HCT116 (cell line): ENCODE measurements around the gene FAM221B. TPM values are rescaled to one million over a fixed set of nuclear protein-coding genes. Genes with fewer than 3 reads are reported as not detected.

Experiments used
- ATAC-seq: fragments of 200-7000 bp; cut with Tn5 transposase; 2 replicates; pipeline ENCODE4 v1.9.1; 2020; ENCODE audit warnings: mild to moderate bottlenecking, moderate library complexity
- BruUV-seq: library from RNA; stranded (reverse); fragments of 400-500 nt; replicated peaks from 2 replicates; lab custom pipeline; 2021; lab: Mats Ljungman, UMichigan
- CTCF ChIA-PET: fragments of 300-600 bp; sonication (Branson Sonifier 250); formaldehyde crosslinking; loops from one replicate; lab custom pipeline; 2021; ENCODE audit warnings: antibody characterized with exemption; lab: Charles Lee
- POLR2A ChIA-PET: fragments of 300-600, 350-600 bp; sonication (Branson Sonifier 250); formaldehyde crosslinking; loops from one replicate; lab custom pipeline; 2021; ENCODE audit warnings: antibody characterized with exemption; lab: Charles Lee
- RAD21 ChIA-PET, 2 experiments: fragments of 300-600 bp; sonication (Branson Sonifier 250); formaldehyde crosslinking; loops; one replicate each; lab custom pipeline; 2023; ENCODE audit warnings: low total read pairs in 2 of 2; ENCODE audit not compliant: uncharacterized antibody in 2 of 2, unreplicated experiment in 2 of 2, low non-redundant PET in 1 of 2; lab: Charles Lee
- DNase-seq: peaks from one replicate; pipeline ENCODE4 v3.0.0-alpha.2; 2010; ENCODE audit warnings: low read depth, low spot score
- H2AFZ ChIP-seq: fragments of 200-600 bp; shearing (Covaris generic), sonication (generic); 2 replicates; pipeline ENCODE4 v1.6.1; 2017; ENCODE audit warnings: low read depth, mixed run types, mixed read lengths, antibody characterized with exemption, low read length; ENCODE audit not compliant: poor library complexity, severe bottlenecking
- H3K27ac ChIP-seq: 2 replicates; pipeline ENCODE4 v1.5.1; 2012; ENCODE audit warnings: low read depth, low read length
- H3K27me3 ChIP-seq: fragments of 200-600 bp; sonication (generic); 2 replicates; pipeline ENCODE4 v1.6.1; 2016; ENCODE audit warnings: mixed run types, low read length, mixed read lengths; ENCODE audit not compliant: insufficient read depth
- H3K36me3 ChIP-seq, 2 experiments: fragments of 200-500 bp in 1 of 2; fragments of 200-600 bp in 1 of 2; sonication (Bioruptor generic) in 1 of 2; sonication (generic) in 1 of 2; 2 replicates each; pipeline versions ENCODE4 v1.5.1 to v1.6.1; 2014 to 2016; ENCODE audit warnings: low read length in 2 of 2, inconsistent platforms in 1 of 2, mixed read lengths in 1 of 2, mixed run types in 1 of 2; ENCODE audit not compliant: insufficient read depth in 2 of 2, control insufficient read depth in 1 of 2
- H3K4me1 ChIP-seq, 2 experiments: fragments of 200-600 bp in 1 of 2; sonication (generic) in 1 of 2; 2 replicates each; pipeline versions ENCODE4 v1.5.1 to v1.6.1; 2012 to 2017; ENCODE audit warnings: low read length in 2 of 2, inconsistent platforms in 1 of 2, mild to moderate bottlenecking in 1 of 2, mixed read lengths in 1 of 2, mixed run types in 1 of 2, moderate library complexity in 1 of 2; ENCODE audit not compliant: insufficient read depth in 2 of 2, control insufficient read depth in 1 of 2
- H3K4me2 ChIP-seq: fragments of 200-600 bp; sonication (generic); 2 replicates; pipeline ENCODE4 v1.6.1; 2017; ENCODE audit warnings: mixed run types, low read length, mixed read lengths
- H3K4me3 ChIP-seq, 2 experiments: fragments of 200-600 bp in 1 of 2; sonication (generic) in 1 of 2; replicated peaks in 1 of 2; 2 replicates each; pipeline ENCODE4 v1.5.1; 2011 to 2016; ENCODE audit warnings: low read length in 2 of 2, control low read depth in 1 of 2, low read depth in 1 of 2, mild to moderate bottlenecking in 1 of 2, mixed read lengths in 1 of 2, mixed run types in 1 of 2
- H3K79me2 ChIP-seq: fragments of 200-600 bp; sonication (generic); 2 replicates; pipeline ENCODE4 v1.6.1; 2017; ENCODE audit warnings: mild to moderate bottlenecking, mixed run types, low read length, moderate library complexity, mixed read lengths; ENCODE audit not compliant: insufficient read depth
- H3K9ac ChIP-seq: fragments of 200-600 bp; sonication (generic); 2 replicates; pipeline ENCODE4 v1.6.1; 2016; ENCODE audit warnings: low read length, mixed read lengths
- H3K9me2 ChIP-seq: fragments of 200-600 bp; sonication (generic), shearing (Covaris generic); 2 replicates; pipeline ENCODE4 v1.6.1; 2017; ENCODE audit warnings: mixed run types, mild to moderate bottlenecking, moderate library complexity; ENCODE audit not compliant: insufficient read depth
- H3K9me3 ChIP-seq, 2 experiments: fragments of 200-500 bp in 1 of 2; fragments of 200-600 bp in 1 of 2; sonication (Bioruptor generic) in 1 of 2; sonication (generic) in 1 of 2; 2 replicates each; pipeline ENCODE4 v1.6.1; 2014 to 2017; ENCODE audit warnings: low read length in 2 of 2, mixed read lengths in 2 of 2, inconsistent platforms in 1 of 2, low read depth in 1 of 2, mild to moderate bottlenecking in 1 of 2, mixed run types in 1 of 2, moderate library complexity in 1 of 2; ENCODE audit not compliant: control insufficient read depth in 1 of 2, insufficient read depth in 1 of 2
- H4K20me1 ChIP-seq: fragments of 200-600 bp; sonication (generic), shearing (Covaris generic); 2 replicates; pipeline ENCODE4 v1.6.1; 2017; ENCODE audit warnings: mixed run types, mild to moderate bottlenecking, moderate library complexity; ENCODE audit not compliant: insufficient read depth
- CBX3 ChIP-seq: IDR thresholded peaks from 2 replicates; pipeline ENCODE4 v1.6.1; 2012; ENCODE audit warnings: low read depth
- CTCF ChIP-seq, 3 experiments: fragments of 200-600 bp in 1 of 3; sonication (generic) in 1 of 3; IDR thresholded peaks in 2 of 3; conservative IDR thresholded peaks in 1 of 3; 2 replicates each; pipeline ENCODE4 v1.5.1; 2012 to 2017; ENCODE audit warnings: low read depth in 2 of 3, low read length in 2 of 3, antibody characterized with exemption in 1 of 3, borderline replicate concordance in 1 of 3, control low read depth in 1 of 3, mild to moderate bottlenecking in 1 of 3, mixed read lengths in 1 of 3, mixed run types in 1 of 3, moderate library complexity in 1 of 3; ENCODE audit not compliant: insufficient read depth in 1 of 3
- EZH2phosphoT487 ChIP-seq: fragments of 200-600 bp; IDR thresholded peaks from 2 replicates; pipeline ENCODE4 v1.6.1; 2018; ENCODE audit warnings: antibody characterized with exemption, borderline replicate concordance
- REST ChIP-seq: IDR thresholded peaks from 2 replicates; pipeline ENCODE4 v1.6.1; 2012; ENCODE audit warnings: low read depth
- SP1 ChIP-seq: IDR thresholded peaks from 2 replicates; pipeline ENCODE4 v1.6.1; 2012; ENCODE audit warnings: low read depth
- SRF ChIP-seq: IDR thresholded peaks from 2 replicates; pipeline ENCODE4 v1.6.1; 2012; ENCODE audit warnings: low read depth
- intact Hi-C: fragments of 100-400 bp; cut with micrococcal nuclease; formaldehyde crosslinking; loops from 2 replicates; pipeline ENCODE4 v1.10.0; 2022
- total RNA-seq: library from RNA; stranded (reverse); gene quantifications from one replicate; pipeline ENCODE4 v1.2.1, GENCODE V29; 2021; ENCODE audit not compliant: unreplicated experiment

FAM221B gene
- total RNA-seq, 1 experiment from 2014 or later: not detected

DNA sequence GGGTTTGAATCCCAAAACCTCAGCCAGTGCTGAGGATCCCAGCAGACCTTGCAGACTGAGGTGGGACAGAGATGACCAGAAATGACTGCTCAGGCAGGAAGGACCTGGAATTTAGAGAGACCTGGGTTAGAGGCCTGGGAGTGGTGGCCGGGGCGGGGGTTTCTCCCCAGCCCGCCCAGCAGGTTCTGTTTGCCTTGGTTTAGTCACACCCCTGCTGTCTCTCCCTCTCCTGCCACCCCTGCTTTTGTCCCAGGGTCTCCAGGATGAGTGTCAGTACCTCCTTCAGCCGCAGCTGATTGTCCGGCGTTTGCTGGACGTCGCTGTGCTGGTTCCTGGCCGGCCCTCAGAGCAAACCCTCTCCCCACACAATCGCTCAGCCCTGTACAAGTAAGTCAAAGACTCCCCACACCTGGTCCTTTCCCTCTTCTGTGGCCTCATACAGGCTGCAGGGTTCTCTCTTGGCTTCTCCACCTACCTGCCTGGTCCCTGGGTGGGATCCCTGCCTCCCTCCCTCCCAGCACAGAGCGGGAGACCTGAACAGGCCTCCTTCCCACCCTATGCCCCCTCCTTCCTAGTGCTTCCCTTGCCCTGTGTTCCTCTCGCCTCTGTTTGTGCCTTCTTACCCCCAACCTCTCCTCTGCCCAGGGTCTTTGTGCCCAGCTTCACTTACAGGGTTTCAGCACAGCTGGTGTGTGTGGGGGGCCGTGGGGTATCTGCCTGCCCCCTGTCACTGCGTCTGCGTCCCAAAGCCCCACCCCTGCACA lies 12.5 kb upstream of the FAM221B start:
- Histone ChIP-seq H3K79me2 (no peaks in the 10 kb centered on the region), H3K9ac (no peak overlapping the region), H3K27me3 (no peaks in the 10 kb centered on the region), H3K27ac (no peak overlapping the region), H3K4me2 (no peak overlapping the region), H3K9me3 (no peaks in the 10 kb centered on the region), H2AFZ (no peak overlapping the region), H3K36me3 (no peaks in the 10 kb centered on the region), H3K4me1 (peaks cover 0 to 13% of the 10 kb centered on the region in 2 experiments; a peak in 2 of 4 replicates), H4K20me1 (no peaks in the 10 kb centered on the region), H3K4me3 (no peak overlapping the region), H3K9me2 (no peaks in the 10 kb centered on the region)
- BruUV-seq: no TSS peak
- intact Hi-C loops: no loop called here
- TF ChIP-seq CTCF (IDR thresholded peaks at IDR 0.05 in 2 of 3, conservative IDR thresholded peaks at IDR 0.05 in 1 of 3; ENCODE audit: borderline replicate concordance in 1 of 3, insufficient read depth in 1 of 3, low read depth in 2 of 3, low read length in 2 of 3) (no peak), SRF (no peak), CBX3 (no peak), EZH2phosphoT487 (no peak), REST (no peak), SP1 (no peak)
- ChIA-PET RAD21 (no interaction called here), POLR2A (no interaction called here), CTCF (no interaction called here)
- ATAC-seq (no peak), DNase-seq (no peak)
